Measurements from ENCODE around the gene EFL1.

The EFL1 gene

DNA sequence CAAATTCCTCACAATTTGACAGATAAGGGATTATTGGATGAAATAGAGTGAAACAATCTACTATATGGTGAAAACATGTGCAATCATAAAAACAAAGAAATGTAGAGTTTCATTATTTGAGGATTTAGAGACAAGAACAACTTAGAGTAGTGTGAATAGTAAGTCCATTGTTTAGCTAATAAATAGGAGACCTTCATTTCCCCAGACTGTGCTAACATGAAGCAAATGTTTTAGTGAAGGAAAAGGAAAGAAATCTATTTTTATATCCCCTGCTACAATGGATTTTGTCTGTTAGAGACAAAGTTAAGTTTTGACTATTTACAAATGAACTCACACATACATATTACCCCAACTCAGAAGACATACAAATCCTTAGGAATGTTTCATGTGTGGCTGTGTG, 77.8 kb downstream of the EFL1 start:
- H3K27ac ChIP-seq, result no peak overlapping the region
- no peaks in the 10 kb centered on the region for H3K9me3 ChIP-seq (ENCODE audit: control insufficient read depth, low read length)
- no peak for TF ChIP-seq CTCF (IDR thresholded peaks at IDR 0.05)
- H3K27me3 ChIP-seq (ENCODE audit: control insufficient read depth, insufficient read depth, low read length), result no peaks in the 10 kb centered on the region
- H3K36me3 ChIP-seq (ENCODE audit: control insufficient read depth, insufficient read depth, low read length), result no peaks in the 10 kb centered on the region
- no peak overlapping the region for H3K4me2 ChIP-seq (ENCODE audit: low read length)
- H2AFZ ChIP-seq, result no peak overlapping the region
- peaks cover 2% of the 10 kb centered on the region for H3K4me1 ChIP-seq
- H3K4me3 ChIP-seq (ENCODE audit: low read depth, low read length), result no peak overlapping the region
- H3K9ac ChIP-seq, result no peak overlapping the region
- H3K79me2 ChIP-seq, result no peaks in the 10 kb centered on the region

GRCh38 chr15:82184355-82184754, 78.2 kb downstream of the EFL1 start:
- Histone ChIP-seq H3K27ac (no peak overlapping the region), H3K4me3 (ENCODE audit: low read depth, low read length) (no peak overlapping the region), H3K4me2 (ENCODE audit: low read length) (no peak overlapping the region), H3K4me1 (peaks cover 2% of the 10 kb centered on the region), H3K27me3 (ENCODE audit: control insufficient read depth, insufficient read depth, low read length) (no peaks in the 10 kb centered on the region), H3K79me2 (no peaks in the 10 kb centered on the region), H3K9ac (no peak overlapping the region), H3K9me3 (ENCODE audit: control insufficient read depth, low read length) (no peaks in the 10 kb centered on the region), H2AFZ (no peak overlapping the region), H3K36me3 (ENCODE audit: control insufficient read depth, insufficient read depth, low read length) (no peaks in the 10 kb centered on the region)
- TF ChIP-seq CTCF (IDR thresholded peaks at IDR 0.05), result no peak

GRCh38 chr15:82183121-82184031, 79.2 kb downstream of the EFL1 start:
- Histone ChIP-seq H3K36me3 (ENCODE audit: control insufficient read depth, insufficient read depth, low read length) (no peaks in the 10 kb centered on the region), H3K27me3 (ENCODE audit: control insufficient read depth, insufficient read depth, low read length) (no peaks in the 10 kb centered on the region), H3K4me1 (no peaks in the 10 kb centered on the region), H3K9ac (no peak overlapping the region), H3K4me3 (ENCODE audit: low read depth, low read length) (no peak overlapping the region), H3K27ac (no peak overlapping the region), H3K79me2 (no peaks in the 10 kb centered on the region), H3K9me3 (ENCODE audit: control insufficient read depth, low read length) (no peaks in the 10 kb centered on the region), H2AFZ (no peak overlapping the region), H3K4me2 (ENCODE audit: low read length) (peak overlapping the region; percentile 35)
- TF ChIP-seq CTCF (IDR thresholded peaks at IDR 0.05), result no peak

- H3K79me2 ChIP-seq, result no peaks in the 10 kb centered on the region
- no peak overlapping the region for H3K9ac ChIP-seq
- H3K4me3 ChIP-seq (ENCODE audit: low read depth, low read length), result no peak overlapping the region
- H2AFZ ChIP-seq, result no peak overlapping the region
- H3K27ac ChIP-seq, result no peak overlapping the region
- H3K9me3 ChIP-seq (ENCODE audit: control insufficient read depth, low read length), result no peaks in the 10 kb centered on the region
- H3K4me1 ChIP-seq, result no peaks in the 10 kb centered on the region
- no peak overlapping the region for H3K4me2 ChIP-seq (ENCODE audit: low read length)
- no peak for TF ChIP-seq CTCF (IDR thresholded peaks at IDR 0.05)
- H3K36me3 ChIP-seq (ENCODE audit: control insufficient read depth, insufficient read depth, low read length), result no peaks in the 10 kb centered on the region
- H3K27me3 ChIP-seq (ENCODE audit: control insufficient read depth, insufficient read depth, low read length), result no peaks in the 10 kb centered on the region
Observed at GRCh38 chr15:82181371-82181770, 81.2 kb downstream of the EFL1 start.

- Histone ChIP-seq H3K79me2 (no peaks in the 10 kb centered on the region), H3K4me3 (ENCODE audit: low read depth, low read length) (no peak overlapping the region), H3K9ac (no peak overlapping the region), H3K27ac (no peak overlapping the region), H3K36me3 (ENCODE audit: control insufficient read depth, insufficient read depth, low read length) (no peaks in the 10 kb centered on the region), H2AFZ (no peak overlapping the region), H3K4me2 (ENCODE audit: low read length) (no peak overlapping the region), H3K27me3 (ENCODE audit: control insufficient read depth, insufficient read depth, low read length) (no peaks in the 10 kb centered on the region), H3K9me3 (ENCODE audit: control insufficient read depth, low read length) (no peaks in the 10 kb centered on the region), H3K4me1 (no peaks in the 10 kb centered on the region)
- TF ChIP-seq CTCF (IDR thresholded peaks at IDR 0.05), result no peak
Observed at GRCh38 chr15:82178061-82178460, 84.5 kb downstream of the EFL1 start.
